ENCODE measurements around the gene NUDT14. TPM values are rescaled to one million over a fixed set of nuclear protein-coding genes. Genes with fewer than 3 reads are reported as not detected.

The NUDT14 gene
- total RNA-seq, 4 donors from 2014 or later = 11.0 to 22.3 (median 13.2) TPM; not detected in 1

DNA sequence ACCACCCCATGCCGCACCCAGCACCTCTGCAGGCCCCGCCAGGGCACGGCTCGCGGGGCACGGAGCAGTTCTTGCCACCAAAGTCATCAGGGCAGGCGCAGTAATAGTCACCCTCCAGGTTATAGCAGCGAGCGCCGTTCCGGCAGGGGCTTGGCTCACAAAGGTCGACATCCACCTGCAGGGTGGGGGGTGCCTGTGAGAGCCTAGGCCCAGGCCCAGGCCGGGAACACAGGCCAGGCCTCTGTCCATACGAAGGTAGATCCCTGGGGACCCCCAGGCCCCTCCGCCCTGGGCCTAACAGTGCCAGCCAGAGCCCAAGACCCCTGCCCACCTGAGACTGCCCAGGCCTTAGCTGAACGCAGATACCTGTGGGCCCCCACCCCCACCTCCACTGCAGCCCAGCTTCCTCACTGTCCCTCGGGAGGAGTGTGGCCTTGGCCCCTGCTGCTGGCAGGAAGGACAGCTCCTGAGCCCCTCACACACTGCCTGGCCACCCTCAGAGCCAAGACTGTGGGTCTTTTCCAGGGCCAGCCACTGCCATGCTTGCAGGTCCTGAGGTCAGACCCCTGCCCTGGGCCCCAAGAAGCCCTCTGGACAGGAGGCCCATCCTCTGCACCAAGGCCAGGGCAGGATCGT is 31.8 kb downstream of the NUDT14 start:
- intact Hi-C loops (cut with DNase I; ENCODE audit: low total_unique reads) = no loop called here
- TF ChIP-seq POLR2A (IDR thresholded peaks at IDR 0.05) = no peak
- TF ChIP-seq, protein P1, sequence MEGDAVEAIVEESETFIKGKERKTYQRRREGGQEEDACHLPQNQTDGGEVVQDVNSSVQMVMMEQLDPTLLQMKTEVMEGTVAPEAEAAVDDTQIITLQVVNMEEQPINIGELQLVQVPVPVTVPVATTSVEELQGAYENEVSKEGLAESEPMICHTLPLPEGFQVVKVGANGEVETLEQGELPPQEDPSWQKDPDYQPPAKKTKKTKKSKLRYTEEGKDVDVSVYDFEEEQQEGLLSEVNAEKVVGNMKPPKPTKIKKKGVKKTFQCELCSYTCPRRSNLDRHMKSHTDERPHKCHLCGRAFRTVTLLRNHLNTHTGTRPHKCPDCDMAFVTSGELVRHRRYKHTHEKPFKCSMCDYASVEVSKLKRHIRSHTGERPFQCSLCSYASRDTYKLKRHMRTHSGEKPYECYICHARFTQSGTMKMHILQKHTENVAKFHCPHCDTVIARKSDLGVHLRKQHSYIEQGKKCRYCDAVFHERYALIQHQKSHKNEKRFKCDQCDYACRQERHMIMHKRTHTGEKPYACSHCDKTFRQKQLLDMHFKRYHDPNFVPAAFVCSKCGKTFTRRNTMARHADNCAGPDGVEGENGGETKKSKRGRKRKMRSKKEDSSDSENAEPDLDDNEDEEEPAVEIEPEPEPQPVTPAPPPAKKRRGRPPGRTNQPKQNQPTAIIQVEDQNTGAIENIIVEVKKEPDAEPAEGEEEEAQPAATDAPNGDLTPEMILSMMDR (IDR thresholded peaks at IDR 0.05) = no peak
- no peaks in the 10 kb centered on the region for H3K27me3 ChIP-seq
- no peaks in the 10 kb centered on the region for H3K9me3 ChIP-seq
- H3K36me3 ChIP-seq = no peaks in the 10 kb centered on the region
- no peak for DNase-seq
- no peak overlapping the region for H3K4me3 ChIP-seq
- no peaks in the 10 kb centered on the region for H3K4me1 ChIP-seq
- no peak overlapping the region for H3K27ac ChIP-seq

DNA sequence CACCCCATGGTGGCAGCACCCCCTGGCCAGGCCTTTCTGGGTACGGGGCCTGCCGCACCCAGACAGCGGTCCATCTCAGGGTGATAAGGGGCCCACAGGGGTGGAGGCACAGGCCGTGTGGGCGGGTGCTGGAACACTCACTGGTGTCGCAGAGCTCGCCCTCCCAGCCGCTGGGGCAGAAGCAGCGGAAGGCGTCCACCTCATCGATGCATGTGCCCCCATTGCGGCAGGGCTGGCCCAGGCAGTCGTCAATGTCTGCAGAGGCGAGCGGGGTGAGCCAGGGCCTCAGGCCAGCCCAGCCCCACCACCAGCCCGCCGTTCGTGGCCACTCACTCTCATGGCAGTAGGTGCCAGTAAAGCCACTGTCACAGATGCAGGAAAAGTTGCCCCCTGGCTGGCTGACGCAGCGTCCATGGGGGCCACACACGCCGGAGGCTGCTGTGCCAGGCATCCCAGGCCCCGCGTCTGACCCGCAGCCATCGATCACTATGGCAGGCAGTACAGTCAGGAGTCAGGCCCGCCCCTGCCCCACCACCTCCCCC is 32.4 kb downstream of the NUDT14 start:
- no peaks in the 10 kb centered on the region for H3K9me3 ChIP-seq
- DNase-seq = no peak
- no peaks in the 10 kb centered on the region for H3K36me3 ChIP-seq
- H3K4me1 ChIP-seq = no peaks in the 10 kb centered on the region
- H3K27ac ChIP-seq = no peak overlapping the region
- intact Hi-C loops (cut with DNase I; ENCODE audit: low total_unique reads) = no loop called here
- no peak overlapping the region for H3K4me3 ChIP-seq
- no peaks in the 10 kb centered on the region for H3K27me3 ChIP-seq
- TF ChIP-seq, protein P1 (IDR thresholded peaks at IDR 0.05) = no peak
- no peak for TF ChIP-seq POLR2A (IDR thresholded peaks at IDR 0.05)

DNA sequence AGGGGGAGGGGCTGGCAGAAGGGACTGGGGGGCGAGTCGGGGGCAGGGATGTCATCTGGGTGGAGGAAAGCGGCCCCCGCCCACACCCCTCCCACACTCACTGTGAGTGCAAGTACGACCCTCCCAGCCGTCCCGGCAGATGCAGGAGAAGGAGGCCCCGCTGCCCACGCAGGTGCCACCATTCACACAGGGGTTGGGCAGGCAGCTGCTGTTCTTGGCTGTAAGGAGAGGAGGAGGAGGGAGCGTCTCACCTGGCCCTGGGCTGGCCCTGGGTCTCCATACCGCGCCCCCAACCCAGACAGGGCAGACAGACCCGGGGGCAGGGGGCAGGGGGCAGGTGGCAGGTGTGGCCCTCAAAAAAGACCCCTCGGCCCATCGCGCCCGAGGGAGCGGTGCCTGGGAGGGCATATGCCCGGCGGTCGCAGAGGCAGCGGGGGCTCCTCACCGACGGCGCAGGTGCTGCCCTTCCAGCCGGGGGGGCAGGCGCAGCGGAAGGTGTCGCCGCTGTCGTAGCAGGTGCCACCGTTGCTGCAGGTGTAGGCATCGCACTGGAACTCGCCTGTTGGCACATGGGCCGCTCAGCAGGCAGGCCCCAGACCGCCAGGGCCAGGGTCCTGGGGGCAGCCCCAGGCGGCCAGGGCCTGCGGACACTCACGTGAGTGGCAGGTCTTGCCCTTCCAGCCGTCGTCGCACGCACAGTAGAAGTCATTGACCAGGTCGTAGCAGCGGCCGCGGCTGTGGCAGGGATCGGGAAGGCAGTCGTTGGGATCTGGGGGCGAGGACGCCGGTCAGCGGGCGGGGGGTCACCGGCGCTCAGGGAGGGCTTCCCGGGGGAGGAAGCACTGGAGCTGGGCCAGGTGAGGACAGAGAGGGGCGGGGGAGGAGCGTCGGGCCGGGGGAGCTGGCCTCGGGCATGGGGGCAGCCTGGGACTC is 33.2 kb downstream of the NUDT14 start:
- Histone ChIP-seq H3K9me3 (no peaks in the 10 kb centered on the region), H3K36me3 (no peaks in the 10 kb centered on the region), H3K27me3 (no peaks in the 10 kb centered on the region), H3K4me3 (no peak overlapping the region), H3K27ac (no peak overlapping the region), H3K4me1 (no peaks in the 10 kb centered on the region)
- intact Hi-C loops (cut with DNase I; ENCODE audit: low total_unique reads) = no loop called here
- TF ChIP-seq, protein P1 (IDR thresholded peaks at IDR 0.05) = no peak
- no peak for TF ChIP-seq POLR2A (IDR thresholded peaks at IDR 0.05)
- no peak for DNase-seq

DNA sequence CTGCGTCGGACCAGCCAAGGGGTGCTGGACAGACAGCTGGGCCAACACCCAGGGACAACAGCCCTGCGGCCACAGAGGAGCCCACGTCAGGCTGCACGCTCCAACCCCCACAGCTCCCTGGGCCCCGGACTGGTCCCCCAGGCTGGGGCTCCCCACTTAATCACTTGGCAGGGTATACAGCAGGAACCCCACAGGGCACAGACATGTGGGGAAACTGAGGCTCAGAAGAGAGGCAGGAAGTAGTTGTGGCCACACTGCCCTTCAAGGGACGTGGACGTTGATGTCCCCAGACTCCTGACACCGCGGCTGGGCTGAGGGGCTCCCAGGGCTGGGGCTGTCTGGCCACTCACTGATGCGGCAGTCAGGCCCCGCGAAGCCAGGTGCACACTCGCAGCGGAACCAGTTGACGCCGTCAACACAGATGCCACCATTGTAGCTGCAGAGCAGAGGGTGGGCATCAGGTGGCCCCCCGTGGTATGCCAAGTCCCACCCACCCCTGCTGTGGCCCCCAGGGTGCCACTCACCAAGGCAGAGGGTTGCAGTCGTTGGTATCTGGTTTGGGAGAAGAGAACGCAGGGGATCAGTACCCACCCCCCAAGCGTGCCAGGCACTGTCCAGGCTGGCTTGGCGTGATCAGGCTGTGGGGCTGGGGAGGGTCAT is 34.0 kb downstream of the NUDT14 start:
- H3K36me3 ChIP-seq = no peaks in the 10 kb centered on the region
- no peaks in the 10 kb centered on the region for H3K27me3 ChIP-seq
- H3K9me3 ChIP-seq = no peaks in the 10 kb centered on the region
- TF ChIP-seq POLR2A (IDR thresholded peaks at IDR 0.05) = no peak
- TF ChIP-seq, protein P1 (IDR thresholded peaks at IDR 0.05) = no peak
- no peak overlapping the region for H3K27ac ChIP-seq
- intact Hi-C loops (cut with DNase I; ENCODE audit: low total_unique reads) = no loop called here
- no peak for DNase-seq
- H3K4me3 ChIP-seq = no peak overlapping the region
- H3K4me1 ChIP-seq = no peaks in the 10 kb centered on the region
